HG02884 (cell line): ENCODE results near the gene MECP2.
A peak's percentile ranks its signal among the peaks of the same experiment; 100 is the strongest.

Source experiments
- ATAC-seq: cut with Tn5 transposase; IDR thresholded peaks from one replicate; pipeline ENCODE4 v1.9.1; 2021; ENCODE audit warnings: mild to moderate bottlenecking, moderate library complexity; ENCODE audit not compliant: unreplicated experiment

The MECP2 gene

DNA sequence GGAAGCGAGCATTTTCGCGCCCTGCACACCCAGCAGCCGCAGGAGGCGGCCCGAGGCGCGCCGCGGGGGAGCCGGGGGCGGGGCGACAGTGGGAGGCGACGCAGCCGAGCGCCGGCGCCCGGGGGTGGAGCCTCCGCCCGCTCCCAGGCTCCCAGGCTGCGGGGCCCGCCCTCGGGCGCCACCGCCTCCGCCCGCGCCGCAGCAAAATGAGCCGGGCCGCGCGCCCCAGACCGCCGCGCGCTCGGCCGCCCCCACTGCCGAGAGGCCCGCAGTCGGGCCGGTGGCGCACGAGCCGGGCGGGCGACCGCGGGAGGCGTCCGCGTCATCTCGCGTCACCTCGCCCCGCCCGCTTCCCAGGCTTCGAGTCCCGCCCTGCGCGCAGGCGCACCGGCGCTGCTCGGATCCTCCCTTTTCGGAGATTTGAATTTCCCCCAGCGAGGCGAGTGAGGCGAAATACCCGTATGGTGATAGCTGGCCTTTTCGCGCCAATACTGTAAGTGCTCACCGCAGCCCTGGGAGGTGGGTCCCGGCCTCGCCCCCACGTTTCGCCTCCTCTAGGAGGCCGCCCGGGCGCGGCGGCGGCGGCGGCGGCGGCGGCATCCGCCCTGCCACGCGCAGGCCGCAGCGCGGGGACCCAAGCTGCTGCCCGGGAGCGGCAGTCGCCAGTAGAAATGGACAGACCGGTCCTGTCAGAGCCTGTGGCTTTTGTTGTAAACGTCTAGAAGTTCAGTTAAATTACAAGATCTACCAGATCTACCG is 125.0 kb downstream of the MECP2 start, which contains the start of gene TMEM187:
TMEM187 (plus strand) TSS at position 387 of the 759 bp plus-strand sequence. CDS start 9,309 bp downstream, outside the sequence.
- peak; percentile 39 for ATAC-seq
